ENCODE data around the gene NDUFB1.
A peak's percentile ranks its signal among the peaks of the same experiment; 100 is the strongest.

Gene NDUFB1

GRCh38 chr14:92121670-92122350 is at the start of gene NDUFB1, which contains the start of gene CPSF2:
NDUFB1 (minus strand) TSS chr14:92121706; CDS start chr14:92117637, 4,069 bp downstream.
CPSF2 (plus strand) TSS chr14:92121969; CDS start chr14:92130985, 9,016 bp downstream.
- peak; percentile 85 to 90 for DNase-seq

- no peak for DNase-seq
Observed at GRCh38 chr14:92164958-92165357, 43.5 kb upstream of the NDUFB1 start.

- DNase-seq: no peak
Observed at GRCh38 chr14:92161521-92161920, 40.0 kb upstream of the NDUFB1 start.

GRCh38 chr14:92160619-92161018 is 39.1 kb upstream of the NDUFB1 start:
- no peak for DNase-seq

- no peak for DNase-seq
Observed at GRCh38 chr14:92154283-92154942, 32.9 kb upstream of the NDUFB1 start.

GRCh38 chr14:92153581-92153980 is 32.1 kb upstream of the NDUFB1 start:
- no peak for DNase-seq

GRCh38 chr14:92144708-92145107 is 23.2 kb upstream of the NDUFB1 start:
- no peak for DNase-seq

GRCh38 chr14:92143962-92144361 is 22.5 kb upstream of the NDUFB1 start:
- no peak for DNase-seq

GRCh38 chr14:92143309-92143708 is 21.8 kb upstream of the NDUFB1 start:
- DNase-seq: no peak

GRCh38 chr14:92135269-92135668 is 13.8 kb upstream of the NDUFB1 start:
- DNase-seq: peak in 1 of 2 donors; percentile 24

GRCh38 chr14:92134456-92134855 is 12.9 kb upstream of the NDUFB1 start:
- no peak for DNase-seq

- DNase-seq: no peak
Observed at GRCh38 chr14:92122761-92123160, 1.3 kb upstream of the NDUFB1 start.

- peak in 1 of 2 donors; percentile 40 for DNase-seq
Observed at GRCh38 chr14:92122351-92122677, 808 bp upstream of the NDUFB1 start.

GRCh38 chr14:92121207-92121669 is 268 bp downstream of the NDUFB1 start:
- DNase-seq: no peak

GRCh38 chr14:92109490-92109889 is 12.0 kb downstream of the NDUFB1 start:
- DNase-seq: no peak

- no peak for DNase-seq
Observed at GRCh38 chr14:92108345-92109254, 12.9 kb downstream of the NDUFB1 start.

GRCh38 chr14:92106143-92106926 is 15.2 kb downstream of the NDUFB1 start, which contains the start of gene ATXN3:
ATXN3 (minus strand) TSS chr14:92106582; CDS start chr14:92106552, 30 bp downstream.
- DNase-seq: peak; percentile 95 to 96

GRCh38 chr14:92105893-92106142 is 15.7 kb downstream of the NDUFB1 start:
- DNase-seq: peak in 1 of 2 donors; percentile 74

- DNase-seq: no peak
Observed at GRCh38 chr14:92105073-92105892, 16.2 kb downstream of the NDUFB1 start.

- no peak for DNase-seq
Observed at GRCh38 chr14:92103363-92103989, 18.0 kb downstream of the NDUFB1 start.

- DNase-seq: no peak
Observed at GRCh38 chr14:92099802-92100201, 21.7 kb downstream of the NDUFB1 start.
